Mesenchymal stem cell (in vitro differentiated cells and primary cell): ENCODE data around the gene HOXB6.

Source experiments
- DNase-seq: peaks from one replicate; pipeline ENCODE4 v3.0.0-alpha.2; 2013
- H2AFZ ChIP-seq: one replicate; pipeline ENCODE4 v1.6.1; 2013; ENCODE audit warnings: low read depth, mild to moderate bottlenecking, control low read depth, inconsistent platforms, low read length, moderate library complexity
- H2AK5ac ChIP-seq: 2 replicates; pipeline ENCODE4 v1.6.1; 2013; ENCODE audit warnings: low read length, moderate library complexity, mild to moderate bottlenecking, inconsistent platforms; ENCODE audit not compliant: severe bottlenecking
- H2BK120ac ChIP-seq: one replicate; pipeline ENCODE4 v1.6.1; 2013; ENCODE audit warnings: low read depth, mild to moderate bottlenecking, inconsistent platforms, low read length, moderate library complexity
- H2BK12ac ChIP-seq, 2 experiments: one replicate each; pipeline ENCODE4 v1.6.1; 2013; ENCODE audit warnings: inconsistent platforms in 2 of 2, low read length in 2 of 2, mild to moderate bottlenecking in 2 of 2, moderate library complexity in 2 of 2, control low read depth in 1 of 2
- H2BK15ac ChIP-seq: one replicate; pipeline ENCODE4 v1.6.1; 2013; ENCODE audit warnings: mild to moderate bottlenecking, low read depth, inconsistent platforms; ENCODE audit not compliant: poor library complexity, severe bottlenecking
- H2BK5ac ChIP-seq: 2 replicates; pipeline ENCODE4 v1.6.1; 2013; ENCODE audit warnings: low read depth, mild to moderate bottlenecking, low read length, control low read depth, inconsistent platforms; ENCODE audit not compliant: poor library complexity, severe bottlenecking
- H3K14ac ChIP-seq, 2 experiments: one replicate each; pipeline ENCODE4 v1.6.1; 2013; ENCODE audit warnings: inconsistent platforms in 2 of 2, low read length in 2 of 2, control low read depth in 1 of 2, mild to moderate bottlenecking in 1 of 2, moderate library complexity in 1 of 2
- H3K18ac ChIP-seq, 2 experiments: one replicate each; pipeline ENCODE4 v1.6.1; 2013; ENCODE audit warnings: inconsistent platforms in 2 of 2, low read length in 2 of 2, control low read depth in 1 of 2, low read depth in 1 of 2, mild to moderate bottlenecking in 1 of 2
- H3K23ac ChIP-seq, 2 experiments: one replicate each; pipeline ENCODE4 v1.6.1; 2013; ENCODE audit warnings: inconsistent platforms in 2 of 2, low read length in 2 of 2, mild to moderate bottlenecking in 2 of 2, moderate library complexity in 2 of 2, control low read depth in 1 of 2
- H3K27ac ChIP-seq: 2 replicates; pipeline ENCODE4 v1.5.1; 2013; ENCODE audit warnings: mild to moderate bottlenecking, moderate library complexity, low read length, control low read depth, inconsistent platforms; ENCODE audit not compliant: poor library complexity, severe bottlenecking
- H3K27me3 ChIP-seq, 2 experiments: 2 replicates each; pipeline versions ENCODE4 v1.6.1 to v1.7.0; 2013; ENCODE audit warnings: low read length in 2 of 2, mild to moderate bottlenecking in 2 of 2, moderate library complexity in 2 of 2, control low read depth in 1 of 2, inconsistent platforms in 1 of 2; ENCODE audit not compliant: control insufficient read depth in 1 of 2, insufficient read depth in 1 of 2
- H3K36me3 ChIP-seq, 2 experiments: 2 replicates each; pipeline versions ENCODE4 v1.6.1 to v1.7.0; 2013; ENCODE audit warnings: low read length in 2 of 2, control low read depth in 1 of 2, inconsistent platforms in 1 of 2, low read depth in 1 of 2, mild to moderate bottlenecking in 1 of 2; ENCODE audit not compliant: insufficient read depth in 2 of 2, control insufficient read depth in 1 of 2
- H3K4ac ChIP-seq, 2 experiments: one replicate each; pipeline ENCODE4 v1.6.1; 2013; ENCODE audit warnings: inconsistent platforms in 2 of 2, low read length in 2 of 2, mild to moderate bottlenecking in 2 of 2, moderate library complexity in 2 of 2, control low read depth in 1 of 2, low read depth in 1 of 2
- H3K4me1 ChIP-seq: 2 replicates; pipeline ENCODE4 v1.6.1; 2013; ENCODE audit warnings: low read depth, low read length, control low read depth; ENCODE audit not compliant: control insufficient read depth, insufficient read depth
- H3K4me2 ChIP-seq: 2 replicates; pipeline ENCODE4 v1.6.1; 2013; ENCODE audit warnings: low read length, mild to moderate bottlenecking, inconsistent platforms; ENCODE audit not compliant: poor library complexity, severe bottlenecking
- H3K4me3 ChIP-seq, 2 experiments: 2 replicates each; pipeline versions ENCODE4 v1.5.1 to v1.7.0; 2013; ENCODE audit warnings: low read length in 2 of 2, mild to moderate bottlenecking in 2 of 2, control low read depth in 1 of 2, low read depth in 1 of 2; ENCODE audit not compliant: insufficient read depth in 1 of 2
- H3K79me1 ChIP-seq: replicated peaks from 2 replicates; pipeline ENCODE4 v1.6.1; 2013; ENCODE audit warnings: mild to moderate bottlenecking, control low read depth, low read length, inconsistent platforms; ENCODE audit not compliant: poor library complexity, severe bottlenecking
- H3K9ac ChIP-seq: 2 replicates; pipeline ENCODE4 v1.7.0; 2013; ENCODE audit warnings: mild to moderate bottlenecking, low read length, moderate library complexity
- H3K9me3 ChIP-seq: 2 replicates; pipeline ENCODE4 v1.7.0; 2013; ENCODE audit warnings: mild to moderate bottlenecking, low read length; ENCODE audit not compliant: control insufficient read depth
- H4K8ac ChIP-seq: one replicate; pipeline ENCODE4 v1.6.1; 2013; ENCODE audit warnings: inconsistent platforms, mild to moderate bottlenecking, low read length, moderate library complexity
- H4K91ac ChIP-seq: one replicate; pipeline ENCODE4 v1.6.1; 2013; ENCODE audit warnings: mild to moderate bottlenecking, low read length, inconsistent platforms
- WGBS: methylation state at CpG from one replicate; pipeline ENCODE4 v1.1.7; 2013; ENCODE audit warnings: mixed read lengths; 5-methylcytosine and 5-hydroxymethylcytosine counted together

HOXB6 gene

GRCh38 chr17:48575066-48575582 lies 29.7 kb downstream of the HOXB6 start:
- Histone ChIP-seq H2BK5ac (no peak overlapping the region), H2BK12ac (no peak overlapping the region), H3K4me3 (peak overlapping the region in 1 of 2 experiments; percentile 76), H3K14ac (no peak overlapping the region), H3K27ac (no peak overlapping the region), H4K91ac (no peak overlapping the region), H2AFZ (no peak overlapping the region), H2BK120ac (peak overlapping the region; percentile 44), H3K4me2 (no peak overlapping the region), H3K18ac (peak overlapping the region in 1 of 2 experiments; percentile 57), H3K27me3 (peaks cover 0 to 4% of the 10 kb centered on the region in 2 experiments), H3K36me3 (peaks cover 10 to 15% of the 10 kb centered on the region in 2 experiments), H3K4me1 (peaks cover 39% of the 10 kb centered on the region), H2BK15ac (no peak overlapping the region), H3K79me1 (peaks cover 5% of the 10 kb centered on the region), H3K9ac (peak overlapping the region; percentile 95), H3K23ac (no peak overlapping the region), H2AK5ac (peak overlapping the region; percentile 32), H3K9me3 (no peaks in the 10 kb centered on the region), H4K8ac (no peak overlapping the region), H3K4ac (peak overlapping the region; percentile 37 to 55)
- peak; percentile 87 for DNase-seq
- 2% methylated on average over 6 of the region's 7 CpGs for WGBS

GRCh38 chr17:48574505-48575065 lies 30.2 kb downstream of the HOXB6 start:
- H2BK15ac ChIP-seq, result peak overlapping the region; percentile 74
- H3K9me3 ChIP-seq, result no peaks in the 10 kb centered on the region
- peak overlapping the region; percentile 80 to 95 for H3K18ac ChIP-seq
- no peak overlapping the region for H2AFZ ChIP-seq
- H2BK5ac ChIP-seq, result no peak overlapping the region
- peak overlapping the region in 1 of 2 experiments; percentile 54 for H3K4ac ChIP-seq
- H2BK120ac ChIP-seq, result peak overlapping the region; percentile 12
- no peak overlapping the region for H3K27ac ChIP-seq
- peak overlapping the region; percentile 14 for H4K91ac ChIP-seq
- peak overlapping the region; percentile 52 for H3K4me2 ChIP-seq
- peak overlapping the region in 1 of 2 experiments; percentile 76 for H3K4me3 ChIP-seq
- no peak for DNase-seq
- peaks cover 10 to 15% of the 10 kb centered on the region in 2 experiments for H3K36me3 ChIP-seq
- peaks cover 5% of the 10 kb centered on the region for H3K79me1 ChIP-seq
- H3K9ac ChIP-seq, result peak overlapping the region; percentile 95
- WGBS, result 8% methylated on average over 7 of the region's 8 CpGs
- peak overlapping the region in 1 of 2 experiments; percentile 6 for H2BK12ac ChIP-seq
- H3K27me3 ChIP-seq, result peaks cover 0 to 4% of the 10 kb centered on the region in 2 experiments
- H4K8ac ChIP-seq, result no peak overlapping the region
- no peak overlapping the region for H3K14ac ChIP-seq
- no peak overlapping the region for H3K23ac ChIP-seq
- H3K4me1 ChIP-seq, result peaks cover 37% of the 10 kb centered on the region
- no peak overlapping the region for H2AK5ac ChIP-seq

- Histone ChIP-seq H3K27me3 (peaks cover 0 to 4% of the 10 kb centered on the region in 2 experiments), H2AFZ (no peak overlapping the region), H2AK5ac (no peak overlapping the region), H3K9me3 (no peaks in the 10 kb centered on the region), H3K4me1 (peaks cover 34% of the 10 kb centered on the region), H3K18ac (peak overlapping the region; percentile 45 to 94), H3K23ac (no peak overlapping the region), H2BK120ac (peak overlapping the region; percentile 38), H2BK12ac (peak overlapping the region in 1 of 2 experiments; percentile 3), H4K8ac (peak overlapping the region; percentile 47), H3K36me3 (peaks cover 14 to 15% of the 10 kb centered on the region in 2 experiments), H2BK5ac (no peak overlapping the region), H3K79me1 (peaks cover 4% of the 10 kb centered on the region), H3K27ac (peak overlapping the region; percentile 44), H3K4me3 (peak overlapping the region in 1 of 2 experiments; percentile 76), H3K4me2 (no peak overlapping the region), H4K91ac (no peak overlapping the region), H3K14ac (no peak overlapping the region), H3K9ac (peak overlapping the region; percentile 95), H3K4ac (peak overlapping the region in 1 of 2 experiments; percentile 94), H2BK15ac (no peak overlapping the region)
- WGBS, result no CpG with 5 or more reads among the region's 1 CpG
- DNase-seq, result peak; percentile 79
These were observed 32.9 kb downstream of the HOXB6 start for GRCh38 chr17:48571826-48572417.
